Aorta (tissue), 5 donors: ENCODE measurements around the gene TARBP2. TPM values are rescaled to one million over a fixed set of nuclear protein-coding genes. Genes with fewer than 3 reads are reported as not detected.
"Not testable (repeated sequence)": the region's sequence is repeated elsewhere in the genome, so short reads cannot be mapped to it uniquely, and the experiment has no call there.

Experiments used
- ATAC-seq: fragments of 200-7000 bp; cut with Tn5 transposase; one replicate; pipeline ENCODE4 v1.9.1; 2022; ENCODE audit warnings: moderate library complexity; ENCODE audit not compliant: low FRiP score
- DNase-seq, 2 donors: peaks; one replicate each; pipeline ENCODE4 v3.0.0-alpha.2; 2020
- H3K27ac ChIP-seq, 2 donors: one replicate each; pipeline ENCODE4 v1.5.1; 2013; ENCODE audit warnings: low read length in 2 of 2, mild to moderate bottlenecking in 2 of 2, moderate library complexity in 2 of 2, control low read depth in 1 of 2, inconsistent platforms in 1 of 2, low read depth in 1 of 2
- H3K27me3 ChIP-seq, 2 donors: one replicate each; pipeline ENCODE4 v1.6.1; 2013; ENCODE audit warnings: control low read depth in 1 of 2, low read length in 1 of 2, mild to moderate bottlenecking in 1 of 2, moderate library complexity in 1 of 2; ENCODE audit not compliant: insufficient read depth in 2 of 2, control insufficient read depth in 1 of 2
- H3K36me3 ChIP-seq, 2 donors: one replicate each; pipeline ENCODE4 v1.6.1; 2013; ENCODE audit warnings: control low read depth in 1 of 2, low read length in 1 of 2, mild to moderate bottlenecking in 1 of 2; ENCODE audit not compliant: insufficient read depth in 2 of 2, control insufficient read depth in 1 of 2
- H3K4me1 ChIP-seq, 2 donors: one replicate each; pipeline ENCODE4 v1.6.1; 2013; ENCODE audit warnings: low read length in 2 of 2, control low read depth in 1 of 2, mild to moderate bottlenecking in 1 of 2, moderate library complexity in 1 of 2; ENCODE audit not compliant: insufficient read depth in 2 of 2, control insufficient read depth in 1 of 2
- H3K4me3 ChIP-seq, 2 donors: one replicate each; pipeline ENCODE4 v1.5.1; 2013; ENCODE audit warnings: low read length in 2 of 2, control low read depth in 1 of 2, mild to moderate bottlenecking in 1 of 2
- H3K9me3 ChIP-seq: one replicate; pipeline ENCODE4 v1.6.1; 2013; ENCODE audit warnings: mild to moderate bottlenecking, low read length; ENCODE audit not compliant: control insufficient read depth
- WGBS, 2 donors: extraction: QIAGEN DNeasy Blood & Tissue Kit; methylation state at CpG; one replicate each; pipeline ENCODE4 v1.1.7; 2013; 5-methylcytosine and 5-hydroxymethylcytosine counted together
- intact Hi-C, 2 donors: fragments of 100-400 bp; cut with DNase I; formaldehyde crosslinking; loops; one replicate each; pipeline versions ENCODE4 v1.14.2 to v1.15.0; 2022
- polyA plus RNA-seq, 2 donors: library from polyadenylated mRNA; stranded (reverse); fragments of 200-250 nt; gene quantifications; one replicate each; pipeline ENCODE4 v1.2.3, GENCODE V29; 2013
- total RNA-seq, 2 donors: library from RNA; stranded (reverse); fragmentation: NEBNext Ultra II Directional; extraction: Animal tissue kit (Norgen Biotek cat#: 25700); gene quantifications; one replicate each; pipeline ENCODE4 v1.2.1, GENCODE V29; 2021
- donor health status: healthy with polysubstance abuse.
- donor health status: Bipolar disorder and iron deficiency.
- donor health status: DM: no; HTN: no; CAD: no.
- donor health status: DM: no; HTN: no; CAD: no.
- donor health status: DM: yes; HTN: yes; CAD: no.

The TARBP2 gene
- total and polyA plus RNA-seq, 4 donors = 8.8 to 36.3 (median 17.0) TPM

- H3K9me3 ChIP-seq, H3K27ac ChIP-seq, H3K4me1 ChIP-seq, DNase-seq, H3K27me3 ChIP-seq, H3K4me3 ChIP-seq, ATAC-seq, intact Hi-C loops, H3K36me3 ChIP-seq: not testable (repeated sequence)
- WGBS, 2 donors = 46 to 51% methylated on average over 6 of the region's 6 CpGs
These were observed 19.6 kb upstream of the TARBP2 start for GRCh38 chr12:53481458-53481857.

GRCh38 chr12:53481939-53482586, 19.0 kb upstream of the TARBP2 start:
- Histone ChIP-seq H3K4me3 (no peak overlapping the region), H3K36me3 (peaks cover 5 to 6% of the 10 kb centered on the region in 2 donors), H3K27me3 (no peaks in the 10 kb centered on the region), H3K27ac (peak overlapping the region in 1 of 2 donors; percentile 14), H3K9me3 (no peaks in the 10 kb centered on the region), H3K4me1 (no peaks in the 10 kb centered on the region)
- 65 to 66% methylated on average over 9 of the region's 9 CpGs for WGBS, 2 donors
- DNase-seq (no peak), ATAC-seq (no peak)
- intact Hi-C loops = no loop called here

GRCh38 chr12:53482626-53483168, 18.4 kb upstream of the TARBP2 start:
- no peaks in the 10 kb centered on the region for H3K4me1 ChIP-seq
- H3K9me3 ChIP-seq = no peaks in the 10 kb centered on the region
- H3K4me3 ChIP-seq = no peak overlapping the region
- DNase-seq (no peak), ATAC-seq (peak; percentile 9)
- peaks cover 5 to 6% of the 10 kb centered on the region in 2 donors for H3K36me3 ChIP-seq
- no peak overlapping the region for H3K27ac ChIP-seq
- H3K27me3 ChIP-seq = no peaks in the 10 kb centered on the region
- intact Hi-C loops = no loop called here
- 66 to 67% methylated on average over 18 of the region's 18 CpGs for WGBS, 2 donors

- H3K9me3 ChIP-seq = no peaks in the 10 kb centered on the region
- H3K4me1 ChIP-seq = no peaks in the 10 kb centered on the region
- DNase-seq (no peak), ATAC-seq (no peak)
- H3K27ac ChIP-seq = no peak overlapping the region
- no peaks in the 10 kb centered on the region for H3K27me3 ChIP-seq
- WGBS, 2 donors = 67 to 69% methylated on average over 9 of the region's 9 CpGs
- H3K36me3 ChIP-seq = peaks cover 5 to 6% of the 10 kb centered on the region in 2 donors
- intact Hi-C loops = no loop called here
- H3K4me3 ChIP-seq = no peak overlapping the region
These were observed 17.7 kb upstream of the TARBP2 start for GRCh38 chr12:53483225-53483978.

- 82 to 83% methylated on average over 4 of the region's 4 CpGs for WGBS, 2 donors
These were observed 17.1 kb upstream of the TARBP2 start for GRCh38 chr12:53483979-53484377.

DNA sequence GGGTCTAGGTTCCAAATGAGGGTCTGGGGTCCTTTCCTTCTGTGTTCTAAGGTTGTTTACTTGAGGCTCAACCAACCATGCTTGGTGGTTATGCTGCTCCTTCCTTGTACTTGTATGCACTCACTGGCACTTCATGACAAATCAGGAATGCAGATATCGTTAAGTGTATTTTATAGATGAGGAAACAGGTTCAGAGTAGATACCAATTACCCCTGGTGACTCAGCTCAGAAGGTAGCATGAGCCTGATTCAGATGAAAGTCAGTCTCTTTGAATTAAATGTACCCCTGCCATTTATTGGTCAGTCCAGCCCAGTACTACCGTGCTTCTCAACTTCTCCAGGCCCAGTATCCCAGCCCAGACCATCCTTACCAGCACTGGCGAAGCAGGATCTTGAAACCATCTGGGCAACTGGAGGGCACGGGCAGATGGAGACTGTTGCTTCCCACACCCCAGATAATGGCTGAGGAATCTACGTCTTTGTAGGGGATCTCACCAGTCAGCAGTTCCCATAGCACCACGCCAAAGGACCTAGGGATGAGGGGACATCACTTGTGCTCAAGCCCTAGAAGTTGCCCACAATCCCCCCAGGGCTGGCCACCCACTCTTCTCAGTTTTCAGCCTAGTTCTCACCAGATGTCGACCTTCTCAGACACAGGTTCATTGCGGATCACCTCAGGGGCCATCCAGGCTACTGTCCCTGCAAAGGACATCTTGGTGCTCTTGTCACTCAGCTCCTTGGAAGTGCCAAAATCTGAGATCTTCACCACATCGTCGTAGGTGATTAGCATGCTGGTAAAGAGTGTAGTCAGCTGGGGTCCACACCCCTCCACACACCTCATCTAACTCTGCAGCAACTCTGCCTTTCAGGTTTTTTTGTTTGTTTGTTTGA, 16.2 kb upstream of the TARBP2 start:
- Histone ChIP-seq H3K27me3 (no peaks in the 10 kb centered on the region), H3K27ac (no peak overlapping the region), H3K9me3 (no peaks in the 10 kb centered on the region), H3K36me3 (peaks cover 5% of the 10 kb centered on the region in 2 donors), H3K4me3 (no peak overlapping the region), H3K4me1 (no peaks in the 10 kb centered on the region)
- no peak for ATAC-seq
- 81 to 82% methylated on average over 10 of the region's 10 CpGs for WGBS, 2 donors
- DNase-seq = no peak
- intact Hi-C loops = loop anchor here in 1 of 2 donors (5.0 kb wide), 1 partner anchor 33 kb away; the partner anchor contains the start of gene PCBP2

More at GRCh38 chr12:53483979-53484377, 17.1 kb upstream of the TARBP2 start:
- Histone ChIP-seq H3K36me3 (peaks cover 5% of the 10 kb centered on the region in 2 donors), H3K27me3 (no peaks in the 10 kb centered on the region), H3K9me3 (no peaks in the 10 kb centered on the region), H3K4me1 (no peaks in the 10 kb centered on the region), H3K4me3 (no peak overlapping the region), H3K27ac (no peak overlapping the region)
- ATAC-seq = no peak
- DNase-seq = no peak
- intact Hi-C loops = no loop called here

GRCh38 chr12:53485955-53486735, 14.9 kb upstream of the TARBP2 start:
- Histone ChIP-seq H3K4me3 (no peak overlapping the region), H3K27ac (no peak overlapping the region), H3K27me3 (no peaks in the 10 kb centered on the region), H3K4me1 (no peaks in the 10 kb centered on the region), H3K9me3 (no peaks in the 10 kb centered on the region), H3K36me3 (peaks cover 0 to 2% of the 10 kb centered on the region in 2 donors)
- DNase-seq (no peak), ATAC-seq (no peak)
- 93 to 98% methylated on average over 10 of the region's 10 CpGs for WGBS, 2 donors
- intact Hi-C loops = loop anchor here in 1 of 2 donors (5.0 kb wide), 1 partner anchor 34 kb away; the partner anchor contains the start of gene PCBP2
